A673 (cell line): ENCODE measurements around the gene ZNRD2. TPM values are rescaled to one million over a fixed set of nuclear protein-coding genes. Genes with fewer than 3 reads are reported as not detected.
A peak's percentile ranks its signal among the peaks of the same experiment; 100 is the strongest.

ENCODE experiments used
- BruUV-seq: library from RNA; stranded (reverse); fragments of 400-500 nt; replicated peaks from 2 replicates; lab custom pipeline; 2021; lab: Mats Ljungman, UMichigan
- CTCF ChIA-PET: fragments of 300-600 bp; sonication (Branson Sonifier 250); formaldehyde crosslinking; loops from one replicate; lab custom pipeline; 2022; ENCODE audit warnings: antibody characterized with exemption; lab: Charles Lee
- POLR2A ChIA-PET: fragments of 300-600 bp; sonication (Branson Sonifier 250); formaldehyde crosslinking; loops from one replicate; lab custom pipeline; 2022; ENCODE audit warnings: antibody characterized with exemption; ENCODE audit not compliant: low non-redundant PET; lab: Charles Lee
- DNase-seq: peaks from one replicate; pipeline ENCODE4 v3.0.0-alpha.2; 2015; ENCODE audit warnings: low spot score
- H3K27ac ChIP-seq: fragments of 200-600 bp; sonication (generic); 2 replicates; pipeline ENCODE4 v1.5.1; 2016; ENCODE audit warnings: mixed run types, low read depth, mild to moderate bottlenecking, mixed read lengths, antibody characterized with exemption, low read length; ENCODE audit not compliant: poor library complexity, severe bottlenecking
- H3K27me3 ChIP-seq: fragments of 200-600 bp; sonication (generic); replicated peaks from 2 replicates; pipeline ENCODE4 v1.6.1; 2017; ENCODE audit warnings: mixed run types, low read depth, mild to moderate bottlenecking, mixed read lengths, antibody characterized with exemption, low read length; ENCODE audit not compliant: insufficient read depth, poor library complexity
- H3K36me3 ChIP-seq: fragments of 200-600 bp; sonication (generic); 2 replicates; pipeline ENCODE4 v1.6.1; 2016; ENCODE audit warnings: mixed run types, mild to moderate bottlenecking, mixed read lengths, antibody characterized with exemption, low read length; ENCODE audit not compliant: insufficient read depth, poor library complexity, severe bottlenecking
- H3K4me1 ChIP-seq: fragments of 200-600 bp; sonication (generic); 2 replicates; pipeline ENCODE4 v1.6.1; 2017; ENCODE audit warnings: mixed run types, mild to moderate bottlenecking, mixed read lengths, antibody characterized with exemption, low read length; ENCODE audit not compliant: insufficient read depth, poor library complexity, severe bottlenecking
- H3K4me3 ChIP-seq: fragments of 200-600 bp; sonication (generic); 2 replicates; pipeline ENCODE4 v1.5.1; 2016; ENCODE audit warnings: low read depth, mixed run types, mild to moderate bottlenecking, mixed read lengths, low read length; ENCODE audit not compliant: poor library complexity, severe bottlenecking
- H3K9me3 ChIP-seq: fragments of 200-600 bp; sonication (generic); 2 replicates; pipeline ENCODE4 v1.6.1; 2016; ENCODE audit warnings: mixed run types, low read depth, mild to moderate bottlenecking, mixed read lengths, antibody characterized with exemption, low read length; ENCODE audit not compliant: poor library complexity, severe bottlenecking
- CTCF ChIP-seq: fragments of 300-800, 200-600 bp; sonication (generic); conservative IDR thresholded peaks from 2 replicates; pipeline ENCODE4 v1.5.1; 2017; ENCODE audit warnings: low read depth, mild to moderate bottlenecking, antibody characterized with exemption, low read length, moderate library complexity, mixed read lengths
- EZH2 ChIP-seq: fragments of 200-600 bp; sonication (generic); IDR thresholded peaks from 2 replicates; pipeline ENCODE4 v1.6.1; 2017; ENCODE audit warnings: borderline replicate concordance, low read depth, mild to moderate bottlenecking, mixed read lengths, antibody characterized with exemption, low read length; ENCODE audit not compliant: poor library complexity, severe bottlenecking
- intact Hi-C: fragments of 100-400 bp; cut with micrococcal nuclease; formaldehyde crosslinking; loops from one replicate; pipeline ENCODE4 v1.10.0; 2022; ENCODE audit not compliant: unreplicated experiment
- total RNA-seq: library from RNA; stranded (reverse); gene quantifications from 2 replicates; pipeline ENCODE4 v1.2.3, GENCODE V29; 2021

ZNRD2 gene
- total RNA-seq, 1 experiment from 2014 or later, result 98.9 TPM

GRCh38 chr11:65572356-65573051, 2.2 kb downstream of the ZNRD2 start, which contains the start of gene FAM89B:
FAM89B (plus strand) TSS chr11:65572538; CDS start chr11:65572670, 132 bp downstream.
- Histone ChIP-seq H3K4me3 (peak within 1 kb of the TSS; percentile 87), H3K27ac (peak within 1 kb of the TSS; percentile 92), H3K9me3 (no peaks in the 10 kb centered on the region), H3K4me1 (peaks cover 45% of the 10 kb centered on the region), H3K27me3 (no peaks in the 10 kb centered on the region), H3K36me3 (peaks cover 6% of the 10 kb centered on the region)
- peak; percentile 97 for DNase-seq
- ChIA-PET POLR2A (interaction anchor here (0.5 to 0.7 kb wide), 3 partner anchors 29 to 47 kb away, joined by 3 to 12 read pairs (median 4); partner anchors contain the start of gene SCYL1), CTCF (interaction anchor here (0.6 to 2.1 kb wide), 5 partner anchors 22 to 175 kb away, joined by 3 to 13 read pairs (median 8); no protein-coding TSS in a partner anchor)
- TF ChIP-seq CTCF (no peak), EZH2 (no peak)
- BruUV-seq, result no TSS peak
- intact Hi-C loops, result loop anchor here (5.0 kb wide), 2 partner anchors 35 to 190 kb away; partner anchors contain the start of gene SLC25A45

GRCh38 chr11:65573391-65574079, 3.3 kb downstream of the ZNRD2 start:
- TF ChIP-seq CTCF, result no peak
- no peak for TF ChIP-seq EZH2
- DNase-seq, result no peak
- ChIA-PET CTCF (interaction anchor here (2.1 kb wide), 1 partner anchor 21 kb away, joined by 12 read pairs; no protein-coding TSS in a partner anchor), POLR2A (no interaction called here)
- H3K27ac ChIP-seq, result peak overlapping the region; percentile 75
- no TSS peak for BruUV-seq
- H3K4me1 ChIP-seq, result peaks cover 45% of the 10 kb centered on the region
- H3K9me3 ChIP-seq, result no peaks in the 10 kb centered on the region
- H3K27me3 ChIP-seq, result no peaks in the 10 kb centered on the region
- intact Hi-C loops, result loop anchor here (5.0 kb wide), 2 partner anchors 34 to 191 kb away; partner anchors contain the start of gene SLC25A45
- no peaks in the 10 kb centered on the region for H3K36me3 ChIP-seq
- H3K4me3 ChIP-seq, result peak overlapping the region; percentile 87

- peak overlapping the region; percentile 87 for H3K4me3 ChIP-seq
- CTCF ChIA-PET, result no interaction called here
- H3K36me3 ChIP-seq, result peaks cover 1% of the 10 kb centered on the region
- H3K4me1 ChIP-seq, result peaks cover 45% of the 10 kb centered on the region
- intact Hi-C loops, result loop anchor here (5.0 kb wide), 2 partner anchors 33 to 192 kb away; partner anchors contain the start of gene SLC25A45
- peak overlapping the region; percentile 75 for H3K27ac ChIP-seq
- DNase-seq, result peak; percentile 94
- no peaks in the 10 kb centered on the region for H3K9me3 ChIP-seq
- no peaks in the 10 kb centered on the region for H3K27me3 ChIP-seq
- TF ChIP-seq EZH2, result no peak
- TF ChIP-seq CTCF, result peak; percentile 69
- POLR2A ChIA-PET, result no interaction called here
- no TSS peak for BruUV-seq
Observed at GRCh38 chr11:65574109-65574810, 4.0 kb downstream of the ZNRD2 start.
